DMS114 treated with DMSO at 0.1 percent for 48 hours (cell line): ENCODE data around the gene PDYN.

Source experiments
- DNase-seq: peaks from one replicate; lab custom pipeline; 2025; ENCODE audit not compliant: unreplicated experiment; lab: John Stamatoyannopoulos, UW

The PDYN gene

GRCh38 chr20:1995531-1996310, 1.9 kb upstream of the PDYN start:
- DNase-seq, result no peak

GRCh38 chr20:1994627-1995026, 769 bp upstream of the PDYN start:
- DNase-seq, result no peak

- DNase-seq, result no peak
Measured at GRCh38 chr20:1992359-1993110, 1.3 kb downstream of the PDYN start.

- DNase-seq, result no peak
Measured at GRCh38 chr20:1987826-1988225, 6.0 kb downstream of the PDYN start.

- no peak for DNase-seq
Measured at GRCh38 chr20:1983301-1983700, 10.6 kb downstream of the PDYN start.

- DNase-seq, result no peak
Measured at GRCh38 chr20:1982686-1983085, 11.2 kb downstream of the PDYN start.

GRCh38 chr20:1979106-1979778, 14.6 kb downstream of the PDYN start:
- no peak for DNase-seq

- no peak for DNase-seq
Measured at GRCh38 chr20:1975291-1975690, 18.6 kb downstream of the PDYN start.

- DNase-seq, result no peak
Measured at GRCh38 chr20:1973601-1974440, 20.0 kb downstream of the PDYN start.

GRCh38 chr20:1971893-1972586, 21.8 kb downstream of the PDYN start:
- no peak for DNase-seq

- DNase-seq, result no peak
Measured at GRCh38 chr20:1968964-1969363, 24.9 kb downstream of the PDYN start.

GRCh38 chr20:1965520-1966351, 28.1 kb downstream of the PDYN start:
- DNase-seq, result peak; percentile 46

GRCh38 chr20:1964659-1965405, 29.0 kb downstream of the PDYN start:
- no peak for DNase-seq

- DNase-seq, result no peak
Measured at GRCh38 chr20:1964061-1964460, 29.8 kb downstream of the PDYN start.

- no peak for DNase-seq
Measured at GRCh38 chr20:1961374-1961773, 32.5 kb downstream of the PDYN start.

GRCh38 chr20:1959156-1959555, 34.7 kb downstream of the PDYN start:
- no peak for DNase-seq

- DNase-seq, result no peak
Measured at GRCh38 chr20:1958426-1958825, 35.4 kb downstream of the PDYN start.

GRCh38 chr20:1955217-1955616, 38.6 kb downstream of the PDYN start:
- no peak for DNase-seq

GRCh38 chr20:1953621-1954020, 40.2 kb downstream of the PDYN start:
- no peak for DNase-seq
